ENCODE results near the gene TMEM53.

GRCh38 chr1:44646261-44647110 is 27.8 kb downstream of the TMEM53 start:
- TF ChIP-seq CTCF (IDR thresholded peaks at IDR 0.05) (no peak), POLR2A (IDR thresholded peaks at IDR 0.05) (no peak), EP300 (IDR thresholded peaks at IDR 0.05) (no peak)

All from ovary (tissue), 3 donors.